Mucosa of gallbladder (tissue), 1 donor: ENCODE measurements around the gene SSH2. TPM values are rescaled to one million over a fixed set of nuclear protein-coding genes. Genes with fewer than 3 reads are reported as not detected.

ENCODE experiments used
- DNase-seq: peaks from one replicate; pipeline ENCODE4 v3.0.0-alpha.2; 2020; ENCODE audit warnings: low spot score
- total RNA-seq: library from RNA; stranded (reverse); gene quantifications from one replicate; pipeline ENCODE4 v1.2.1, GENCODE V29; 2021
- donor health status: DM: no; HTN: no; CAD: no.

Gene SSH2
- total RNA-seq, 1 donor from 2014 or later = 24.8 TPM

DNA sequence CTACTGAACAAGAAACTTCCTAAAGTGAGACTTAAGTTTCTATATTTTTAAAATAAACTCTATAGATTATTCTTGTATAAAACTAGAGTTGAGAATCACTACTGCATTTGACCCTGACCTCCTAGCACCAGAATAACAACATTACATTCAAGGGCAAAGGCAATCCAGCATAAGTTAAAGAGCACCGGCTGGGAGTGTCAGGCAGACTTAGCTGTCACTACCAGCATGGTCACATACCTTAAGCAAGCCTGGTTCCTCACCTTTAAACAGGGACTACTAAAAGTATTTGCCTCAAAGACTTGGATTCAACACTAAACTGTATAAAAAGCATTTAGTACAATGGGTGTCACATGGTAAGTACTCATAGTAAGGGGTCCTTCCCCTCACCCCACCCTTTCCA is 90.4 kb downstream of the SSH2 start:
- no peak for DNase-seq

DNA sequence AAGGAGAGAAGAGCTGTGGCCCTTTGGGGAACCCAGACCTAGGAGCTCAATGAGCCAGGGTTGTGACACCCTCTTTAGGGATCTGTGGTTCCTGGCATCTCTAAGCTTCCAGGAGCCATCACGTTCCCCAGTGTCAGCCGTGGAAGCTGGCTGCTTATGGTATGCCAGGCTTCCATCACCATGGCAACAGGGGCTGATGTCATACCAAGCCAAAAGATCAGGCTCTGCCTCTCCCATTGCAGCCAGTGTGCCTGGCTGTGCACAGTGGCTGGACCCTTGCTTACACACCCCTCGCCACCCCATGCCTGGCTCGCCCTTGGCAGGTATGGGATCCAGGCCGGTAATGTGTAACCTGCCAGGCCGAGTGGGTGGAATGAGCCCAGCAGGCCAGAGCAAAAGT is 91.1 kb downstream of the SSH2 start:
- no peak for DNase-seq

DNA sequence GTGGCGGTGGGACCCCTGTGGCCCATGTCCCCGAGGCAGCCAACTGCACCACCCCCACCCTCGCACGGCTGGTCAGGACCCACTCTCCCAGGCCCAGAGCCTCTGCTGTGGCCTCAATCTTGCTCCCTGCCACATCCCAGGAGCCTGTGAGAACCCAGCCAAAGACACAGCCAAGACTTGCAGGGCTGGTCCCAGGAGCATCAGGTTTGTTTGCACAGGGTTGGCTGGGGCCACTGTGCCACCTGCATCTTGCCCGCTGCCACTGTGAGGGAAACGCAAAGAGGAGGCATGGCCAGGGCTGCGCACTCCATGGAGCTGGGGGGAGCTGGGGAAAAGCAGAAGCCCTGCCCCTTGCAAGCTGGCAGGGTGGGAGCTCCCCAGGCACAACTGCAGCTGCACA is 92.5 kb downstream of the SSH2 start:
- DNase-seq = no peak

DNA sequence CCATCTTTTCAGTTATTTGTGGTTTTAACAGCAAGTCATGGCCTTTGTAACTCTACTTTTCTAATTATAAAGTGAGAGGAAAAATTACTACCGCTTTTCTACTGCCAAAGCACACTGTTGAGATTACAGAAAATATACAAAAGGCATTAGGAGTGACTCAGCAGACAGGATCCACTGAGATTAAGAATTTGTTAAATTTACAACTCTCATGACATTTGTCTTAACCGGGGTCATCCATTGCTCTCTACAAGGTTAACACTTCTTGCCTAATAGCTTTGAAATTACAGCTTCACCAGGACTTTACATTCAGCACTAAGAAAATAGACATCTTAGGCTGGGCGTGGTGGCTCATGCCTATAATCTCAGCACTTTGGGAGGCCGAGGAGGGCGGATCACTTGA is 93.4 kb downstream of the SSH2 start:
- no peak for DNase-seq

DNA sequence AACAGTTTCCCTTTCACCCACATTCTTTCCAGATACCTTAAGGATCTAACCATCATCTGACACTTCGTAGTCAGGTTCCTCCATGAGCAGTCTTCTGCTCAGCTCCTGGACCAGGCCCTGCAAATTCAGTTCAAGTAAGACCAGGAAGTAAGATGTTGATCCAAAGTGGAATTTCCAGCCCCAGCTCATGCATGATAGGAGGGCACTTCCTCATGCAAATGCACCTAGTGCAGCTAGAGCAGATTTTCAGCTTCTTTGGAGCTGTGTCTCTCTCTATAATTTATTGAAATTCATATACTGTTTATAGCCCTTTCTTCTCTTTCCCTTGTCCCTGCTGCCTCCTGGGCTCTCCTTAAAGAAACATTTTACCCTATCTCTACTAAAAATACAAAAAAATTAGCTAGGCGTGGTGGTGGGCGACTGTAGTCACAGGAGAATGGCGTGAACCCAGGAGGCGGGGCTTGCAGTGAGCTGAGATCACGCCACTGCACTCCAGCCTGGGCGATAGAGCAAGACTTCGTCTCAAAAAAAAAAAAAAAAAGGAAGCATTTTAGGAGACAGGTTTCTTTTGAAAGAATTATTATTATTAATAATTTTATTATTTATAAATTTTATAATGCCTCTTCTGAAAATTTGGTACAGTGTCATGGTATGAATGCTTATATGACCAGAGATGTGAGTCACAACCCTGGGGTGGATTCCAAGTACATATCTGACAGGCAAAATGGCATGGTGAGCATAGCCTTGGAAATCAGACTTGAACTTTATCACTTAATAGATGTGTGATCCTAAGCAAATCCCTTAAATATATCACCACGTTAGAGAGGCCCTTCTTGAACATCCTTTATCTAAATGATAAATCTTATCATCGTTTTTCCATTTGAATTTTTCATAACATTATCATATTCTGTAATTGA is 94.3 kb downstream of the SSH2 start:
- peak; percentile 13 for DNase-seq

DNA sequence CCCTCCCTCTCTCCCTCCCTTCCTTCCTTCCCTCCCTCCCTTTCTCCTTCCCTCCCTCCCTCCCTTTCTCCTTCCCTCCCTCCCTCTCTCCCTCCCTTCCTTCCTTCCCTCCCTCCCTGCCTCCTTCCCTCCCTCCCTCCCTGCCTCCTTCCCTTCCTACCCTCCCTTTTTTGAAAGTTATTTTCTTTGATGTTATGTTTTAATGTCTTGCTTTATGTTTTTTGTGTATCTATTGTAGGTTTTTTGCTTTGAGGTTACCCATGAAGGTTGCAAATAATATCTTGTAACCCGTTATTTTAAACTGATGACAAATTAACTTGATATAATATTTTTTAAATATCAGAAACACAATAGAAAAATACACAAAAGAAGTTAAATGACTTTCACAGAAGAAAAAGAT is 96.2 kb downstream of the SSH2 start:
- DNase-seq = no peak

DNA sequence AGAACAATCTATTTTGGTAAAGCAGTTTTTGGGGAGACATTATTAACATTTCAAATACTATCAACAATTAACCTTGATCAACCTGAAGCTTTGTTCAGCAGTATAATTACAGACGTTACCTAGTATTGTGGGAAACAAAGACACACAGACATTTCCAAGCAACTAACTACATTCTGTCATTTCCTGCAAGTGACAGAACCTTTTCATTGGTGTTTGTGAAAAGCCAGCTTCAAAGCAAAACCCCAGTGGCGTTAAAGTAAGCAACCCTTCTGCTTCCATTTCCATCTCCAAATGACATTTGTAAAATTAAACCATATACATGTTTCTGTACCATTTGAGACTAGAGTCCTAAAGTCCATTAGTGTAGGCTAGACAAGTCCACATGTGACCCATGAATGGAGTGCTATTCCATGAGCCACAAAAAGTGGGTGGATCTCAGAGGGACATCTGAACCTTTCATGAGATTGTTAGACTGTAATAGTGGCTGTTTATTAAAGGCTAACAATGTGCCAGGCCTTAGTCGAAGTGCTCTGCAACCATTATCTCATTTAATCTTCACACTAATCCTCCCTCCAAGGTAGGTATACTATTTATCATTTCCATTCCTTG is 101.2 kb downstream of the SSH2 start:
- DNase-seq = no peak

DNA sequence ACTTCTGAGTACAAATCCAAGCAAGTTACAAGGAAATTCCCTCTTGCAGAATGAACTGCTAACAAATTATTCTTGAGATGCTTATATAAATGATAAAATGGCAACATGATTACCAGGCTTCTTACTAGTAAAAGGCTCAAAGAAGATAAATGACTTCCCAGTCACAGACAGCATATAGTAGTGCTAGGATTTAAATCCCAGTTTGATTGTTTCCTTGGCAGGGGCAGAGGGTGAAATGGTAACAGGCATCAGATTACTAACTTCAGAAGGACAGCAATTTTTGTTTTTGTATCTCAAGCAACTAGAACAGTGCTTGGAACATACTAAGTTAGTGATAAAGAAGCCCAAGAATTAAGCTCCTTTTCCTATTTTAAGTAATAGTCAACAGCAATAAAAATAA is 102.8 kb downstream of the SSH2 start:
- no peak for DNase-seq

DNA sequence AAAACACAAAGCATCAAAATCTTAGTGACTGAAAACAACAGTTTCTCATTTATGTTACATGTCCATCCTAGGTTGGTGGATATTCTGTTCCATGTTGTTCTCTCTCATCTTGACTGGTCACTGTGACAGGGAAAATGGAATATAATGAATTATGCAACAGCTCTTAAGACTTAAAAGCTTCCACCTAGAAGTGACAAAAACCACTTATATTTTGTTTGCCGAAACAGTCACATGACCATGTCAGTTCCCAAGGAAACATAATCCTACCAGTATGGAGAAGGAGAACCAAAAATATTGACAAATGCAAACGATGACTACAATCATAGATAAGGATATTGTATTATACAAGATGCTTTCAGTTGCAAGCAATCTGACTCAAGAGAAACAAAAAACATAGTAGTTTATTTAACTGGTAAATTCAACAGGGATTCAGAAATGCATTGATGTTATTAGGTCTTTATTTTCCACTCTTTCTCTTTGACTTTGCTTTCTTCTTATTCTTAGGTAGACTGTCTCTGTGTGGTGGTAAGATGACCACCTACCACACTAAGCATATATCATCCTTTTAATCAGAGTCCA is 103.8 kb downstream of the SSH2 start:
- DNase-seq = no peak

DNA sequence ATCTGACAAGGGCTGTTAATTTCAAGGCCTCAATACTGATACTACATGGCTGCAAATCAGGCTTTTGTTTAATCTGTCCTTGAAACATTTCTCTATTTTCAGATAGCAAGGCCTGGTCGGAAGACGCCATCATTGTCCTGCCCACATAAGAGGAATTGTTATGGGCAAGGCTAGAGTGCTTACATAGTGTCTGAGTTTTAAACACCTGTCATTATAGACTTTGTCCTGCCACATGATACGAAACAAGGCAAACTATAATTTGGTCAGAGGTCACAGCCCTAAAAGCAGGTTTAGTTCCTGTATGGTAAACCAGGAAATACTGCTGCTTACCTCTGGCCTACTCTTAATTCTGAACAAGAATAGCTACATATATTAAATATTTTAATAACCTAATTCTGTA is 104.4 kb downstream of the SSH2 start:
- peak; percentile 26 for DNase-seq

DNA sequence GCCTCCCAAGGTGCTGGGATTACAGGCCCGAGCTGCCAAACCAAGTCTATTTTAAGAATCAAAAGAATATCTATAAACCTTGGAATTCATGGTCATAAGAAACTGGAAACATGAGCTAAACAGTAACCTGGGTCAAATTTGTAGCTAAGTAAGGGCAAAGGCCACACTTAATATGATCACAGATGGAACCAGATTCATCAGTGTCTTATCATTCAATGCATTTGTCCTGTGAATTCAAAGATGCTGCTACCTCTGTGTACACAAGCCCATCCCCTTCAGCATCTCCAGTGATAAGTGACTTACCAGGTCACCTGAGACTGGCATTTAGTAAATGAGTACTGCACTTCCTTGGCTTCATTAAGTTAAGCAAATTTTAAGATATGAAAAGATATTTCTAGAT is 108.1 kb downstream of the SSH2 start:
- DNase-seq = no peak

DNA sequence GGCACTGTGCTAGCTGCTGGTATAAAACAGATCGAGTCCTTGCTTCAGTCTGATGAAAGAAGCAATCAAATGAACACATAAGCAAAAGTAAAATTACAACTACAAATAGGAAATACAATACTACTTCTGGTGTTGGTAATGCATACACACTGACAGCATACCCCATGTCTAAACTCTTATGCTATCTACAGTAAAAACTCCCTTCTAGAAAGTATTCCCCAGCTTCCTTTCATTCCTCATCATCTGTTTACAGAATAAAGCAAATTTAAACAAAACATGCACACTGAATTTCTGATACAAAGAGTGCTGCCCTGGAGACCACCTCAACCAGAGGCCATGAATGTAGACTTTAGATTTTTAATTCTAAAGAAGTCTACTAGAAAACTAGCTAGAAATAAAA is 109.6 kb downstream of the SSH2 start:
- no peak for DNase-seq

DNA sequence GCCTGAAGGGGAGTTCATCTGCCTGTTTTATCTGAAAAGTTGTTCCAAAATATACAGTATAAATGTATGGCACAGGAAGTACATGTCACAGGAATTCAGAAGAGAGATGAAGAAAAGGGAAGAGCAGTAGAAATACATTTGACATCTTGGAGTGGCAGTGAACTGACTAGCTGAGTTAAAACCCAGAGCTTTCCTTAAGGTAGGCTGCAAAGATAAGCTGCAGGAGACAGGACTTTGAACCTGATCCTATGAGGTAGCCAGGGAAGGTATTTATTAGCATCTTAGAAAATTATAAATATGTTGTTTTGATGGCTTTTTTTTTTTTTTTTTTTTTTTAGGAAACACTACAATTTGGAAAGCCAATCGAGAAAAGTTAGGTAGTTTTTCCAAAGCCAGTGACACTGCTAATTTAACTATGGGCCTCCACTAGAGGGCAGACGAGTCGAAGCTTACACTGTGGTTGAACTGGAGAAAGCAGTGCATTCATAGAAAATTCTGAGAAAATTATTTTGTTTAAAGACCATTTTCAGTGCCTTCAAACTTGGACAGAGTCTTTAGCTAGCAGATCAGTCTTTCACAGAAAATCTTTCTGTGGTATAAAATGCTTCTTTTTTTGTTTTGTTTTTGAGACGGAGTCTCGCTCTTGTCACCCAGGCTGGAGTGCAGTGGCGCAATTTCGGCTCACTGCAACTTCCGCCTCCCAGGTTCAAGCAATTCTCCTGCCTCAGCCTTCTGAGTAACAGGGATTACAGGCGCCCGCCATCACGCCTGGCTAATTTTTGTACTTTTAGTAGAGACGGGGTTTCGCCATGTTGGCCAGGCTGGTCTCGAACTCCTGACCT is 122.3 kb downstream of the SSH2 start:
- DNase-seq = peak; percentile 69

DNA sequence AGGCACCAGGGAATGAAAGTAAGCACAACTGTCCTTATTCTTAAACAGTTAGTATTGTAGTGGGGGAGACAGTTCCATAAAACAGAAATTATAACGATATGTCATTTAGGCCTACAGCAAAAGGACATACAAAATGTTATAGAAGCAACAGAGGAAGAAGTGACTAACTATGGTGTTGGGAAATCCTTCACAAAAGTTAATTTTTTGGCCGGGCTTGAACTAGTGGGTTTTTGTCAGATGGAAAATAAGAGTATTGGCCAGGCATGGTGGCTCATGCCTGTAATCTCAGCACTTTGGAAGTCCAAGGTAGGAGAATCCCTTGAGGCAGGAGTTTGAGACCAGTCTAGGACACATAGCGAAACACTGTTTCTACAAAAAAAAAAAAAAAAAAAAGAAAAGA is 127.8 kb downstream of the SSH2 start:
- DNase-seq = no peak

DNA sequence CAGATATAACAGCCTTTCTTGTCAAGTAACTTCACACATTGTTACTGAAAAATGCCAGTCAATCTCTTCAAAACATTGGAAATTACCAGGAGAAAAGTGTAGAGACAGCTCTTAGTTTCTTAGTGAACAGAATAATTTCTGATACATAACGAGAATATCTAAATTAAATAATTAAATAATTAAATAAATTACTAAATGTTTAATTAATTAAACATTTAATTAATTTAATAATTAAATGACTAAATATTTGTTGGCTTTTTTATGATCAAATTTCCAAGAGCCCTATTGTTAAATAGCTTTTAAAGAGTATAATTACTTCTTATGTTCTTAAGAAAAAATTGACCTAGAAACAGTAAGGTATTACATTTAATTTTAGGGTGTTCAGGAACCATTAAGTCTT is 129.6 kb downstream of the SSH2 start:
- no peak for DNase-seq

DNA sequence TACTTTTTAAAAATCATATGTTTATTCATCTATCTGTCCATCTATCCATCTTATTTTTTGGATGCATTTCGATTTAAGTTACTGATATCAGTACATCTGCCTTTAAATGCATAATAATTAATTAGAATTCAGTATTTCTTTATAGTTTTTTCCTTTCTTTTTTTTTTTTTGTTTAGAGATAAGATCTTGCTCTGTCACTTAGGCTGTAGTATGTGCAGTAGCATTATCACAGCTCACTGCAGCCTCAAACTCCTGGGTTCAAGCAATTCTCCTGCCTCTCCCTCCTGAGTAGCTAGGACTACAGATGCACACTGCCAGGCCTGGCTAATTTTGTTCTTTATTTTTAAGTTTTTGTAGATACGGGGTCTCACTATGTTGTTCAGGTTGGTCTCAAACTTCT is 133.4 kb downstream of the SSH2 start:
- no peak for DNase-seq

DNA sequence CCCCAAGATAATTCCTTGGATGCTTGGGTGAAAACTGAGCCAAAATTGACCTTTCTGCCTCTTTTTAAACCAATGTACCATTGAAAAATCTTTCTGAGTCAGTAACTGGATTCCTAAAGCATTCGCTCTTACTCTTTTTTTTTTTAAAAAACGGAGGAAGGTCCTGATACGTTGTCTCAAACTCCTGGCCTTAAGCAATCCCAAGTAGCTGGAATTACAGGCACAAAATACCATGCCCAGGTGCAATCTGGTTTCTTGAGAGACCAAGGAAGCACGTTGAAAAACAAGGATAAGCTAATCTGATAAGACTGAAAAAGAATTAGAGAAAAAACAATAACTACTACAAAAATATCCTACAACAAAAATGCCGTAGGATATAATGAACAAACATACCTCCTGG is 136.5 kb downstream of the SSH2 start:
- no peak for DNase-seq

DNA sequence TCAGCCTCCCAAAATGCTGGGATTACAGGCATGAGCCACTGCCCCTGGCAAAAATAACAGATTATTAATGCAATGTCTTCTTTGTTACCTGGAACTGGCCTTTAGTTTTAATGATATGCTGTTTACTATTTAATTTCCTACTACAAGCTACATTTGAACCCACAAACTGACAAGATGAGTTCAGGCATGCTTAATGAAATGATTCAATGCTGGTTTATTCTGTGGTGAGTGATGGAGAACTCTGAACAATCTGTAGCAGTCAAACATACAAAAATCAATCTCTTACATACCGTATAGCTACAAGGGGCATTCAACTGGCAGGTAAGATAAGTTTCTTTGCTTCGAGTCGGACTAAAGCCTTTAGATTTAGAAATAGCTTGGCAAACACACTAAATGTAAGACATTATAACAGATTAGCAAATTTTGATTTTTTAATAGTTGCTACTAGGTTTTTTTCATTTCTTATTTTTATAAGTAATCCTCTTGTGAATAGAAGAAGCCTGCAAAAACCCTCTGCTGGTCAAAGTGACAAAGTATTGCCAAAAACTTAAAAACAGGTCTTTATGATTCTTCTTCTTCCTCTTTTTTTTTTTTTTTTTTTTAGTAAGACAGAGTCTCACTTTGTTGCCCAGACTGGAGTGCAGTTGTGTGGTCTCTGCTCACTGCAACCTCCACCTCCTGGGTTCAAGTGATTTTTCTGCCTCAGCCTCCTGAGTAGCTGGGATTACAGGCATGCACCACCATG is 138.5 kb downstream of the SSH2 start:
- no peak for DNase-seq

DNA sequence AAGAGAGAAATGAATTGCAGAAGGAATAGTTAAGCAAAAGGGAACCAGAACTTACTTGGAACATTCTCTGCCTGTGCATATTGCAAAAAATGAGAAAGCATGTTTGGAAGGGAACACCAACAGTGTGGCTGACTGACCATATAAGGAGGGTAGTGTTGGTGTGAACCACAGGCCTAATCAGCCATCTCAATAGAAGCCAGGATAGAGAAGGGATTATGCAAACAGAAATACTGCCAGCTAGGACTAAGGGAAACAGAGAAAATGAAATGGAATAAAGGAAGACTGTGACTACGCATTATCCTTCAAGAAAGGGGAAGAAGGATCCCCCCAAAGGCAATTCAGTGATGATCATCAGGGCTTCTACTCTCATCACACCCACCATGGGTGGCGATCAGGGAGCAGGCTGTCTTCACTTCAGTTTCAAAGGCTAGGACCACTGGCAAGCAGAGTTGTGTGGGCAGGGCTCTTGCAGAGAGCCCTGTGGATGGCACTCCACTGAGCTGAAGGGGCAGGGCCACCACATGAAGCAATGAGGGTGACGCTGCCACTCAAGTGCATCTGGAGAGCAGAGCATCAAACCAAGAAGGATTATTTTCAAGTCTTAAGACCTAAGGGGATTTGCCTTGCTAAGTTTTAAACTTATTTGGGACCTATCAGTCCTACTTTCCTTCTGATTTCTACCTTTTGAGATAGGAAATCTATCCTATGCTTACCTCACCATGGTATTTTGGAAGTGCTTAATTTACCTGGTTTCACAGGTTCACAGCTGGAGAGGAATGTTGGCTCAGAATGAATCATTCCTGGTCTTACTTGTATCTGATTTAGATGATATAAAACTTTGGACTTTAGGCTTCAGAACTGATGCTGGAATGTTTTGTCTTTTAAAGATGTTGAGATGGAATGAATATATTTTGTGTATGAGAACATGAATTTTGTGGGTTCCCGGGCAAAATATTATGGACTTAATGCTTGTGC is 140.5 kb downstream of the SSH2 start:
- DNase-seq = no peak

DNA sequence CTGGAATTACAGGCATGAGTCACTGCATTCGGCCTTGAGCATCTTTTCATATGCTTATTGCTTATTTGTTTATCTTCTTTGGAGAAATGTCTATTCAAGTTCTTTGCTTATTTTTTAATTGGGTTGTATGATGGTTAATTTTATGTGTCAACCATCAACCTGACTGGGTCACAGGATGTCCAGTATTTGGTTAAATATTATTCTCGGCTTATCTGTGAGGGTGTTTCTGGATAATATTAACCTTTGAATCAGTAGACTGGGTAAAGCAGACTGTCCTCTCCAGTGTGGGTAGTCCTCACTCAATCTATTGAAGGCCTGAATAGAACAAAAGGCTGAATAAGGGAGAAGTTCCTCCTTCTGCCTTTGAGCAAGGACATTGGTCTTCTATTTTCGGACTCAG is 142.0 kb downstream of the SSH2 start:
- DNase-seq = no peak
